ENCODE measurements around the gene GSTM3. TPM values are rescaled to one million over a fixed set of nuclear protein-coding genes. Genes with fewer than 3 reads are reported as not detected.
"Not testable (repeated sequence)": the region's sequence is repeated elsewhere in the genome, so short reads cannot be mapped to it uniquely, and the experiment has no call there.

GSTM3 gene
- total and polyA plus RNA-seq, 8 donors = 32.2 to 350 (median 113) TPM

DNA sequence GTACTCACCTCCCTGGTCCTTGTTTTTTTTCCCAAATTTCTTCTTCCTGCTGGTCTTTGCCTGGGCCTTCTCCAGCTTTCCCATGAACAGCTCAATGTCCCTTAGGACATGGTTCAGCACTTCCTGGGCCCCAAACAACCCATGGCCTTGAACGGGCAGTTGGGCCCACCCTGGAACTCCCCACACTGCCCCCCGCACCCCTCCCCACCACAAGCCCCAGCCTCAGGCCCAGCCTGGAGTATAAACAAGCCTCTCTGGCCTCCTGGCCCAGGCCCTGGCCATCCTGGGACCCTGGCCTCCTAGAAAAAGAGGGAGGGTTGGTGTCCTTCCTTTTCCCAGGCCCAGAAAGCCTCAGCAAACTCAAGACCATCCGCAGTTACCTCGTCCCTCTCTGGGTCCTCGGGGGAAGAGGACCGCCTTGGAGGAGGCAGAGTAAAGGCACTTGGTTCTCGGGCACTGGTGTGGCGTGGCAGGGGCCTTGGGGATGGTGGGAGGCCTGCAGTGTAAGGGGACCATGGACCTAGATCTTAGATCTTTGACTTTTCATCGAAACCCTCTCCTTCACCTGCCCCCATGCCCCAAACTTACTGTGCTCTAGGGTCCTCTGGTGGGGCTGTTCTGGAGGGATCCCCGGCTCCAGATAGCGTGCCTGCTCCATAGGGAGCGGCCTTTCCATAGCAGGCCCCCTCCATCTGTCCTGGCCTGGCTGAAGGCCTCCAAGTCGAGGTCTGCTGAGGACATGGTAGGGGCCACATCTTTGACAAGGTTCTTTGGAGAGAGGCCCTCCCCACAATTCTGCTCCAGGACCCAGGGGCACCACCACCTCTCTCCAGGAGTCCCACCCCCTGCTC lies 17.3 kb upstream of the GSTM3 start:
- Histone ChIP-seq H3K27ac (no peak overlapping the region), H3K4me3 (no peak overlapping the region), H3K36me3 (peaks cover 0 to 60% (median 13%) of the 10 kb centered on the region in 4 donors), H3K4me1 (peaks cover 8 to 21% (median 15%) of the 10 kb centered on the region in 4 donors), H3K27me3 (no peaks in the 10 kb centered on the region), H3K9me3 (no peaks in the 10 kb centered on the region)
- no peak for TF ChIP-seq POLR2A (IDR thresholded peaks at IDR 0.05)
- TF ChIP-seq CTCF (IDR thresholded peaks at IDR 0.05) = no peak
- TF ChIP-seq EP300 (IDR thresholded peaks at IDR 0.05) = no peak
- no peak for TF ChIP-seq POLR2AphosphoS5 (IDR thresholded peaks at IDR 0.05)
- no peak for DNase-seq
- intact Hi-C loops (cut with DNase I; ENCODE audit: low total_unique reads) = no loop called here
- WGBS, 5 donors = 88 to 96% (median 93%) methylated on average over 10 to 13 of the region's 13 CpGs

DNA sequence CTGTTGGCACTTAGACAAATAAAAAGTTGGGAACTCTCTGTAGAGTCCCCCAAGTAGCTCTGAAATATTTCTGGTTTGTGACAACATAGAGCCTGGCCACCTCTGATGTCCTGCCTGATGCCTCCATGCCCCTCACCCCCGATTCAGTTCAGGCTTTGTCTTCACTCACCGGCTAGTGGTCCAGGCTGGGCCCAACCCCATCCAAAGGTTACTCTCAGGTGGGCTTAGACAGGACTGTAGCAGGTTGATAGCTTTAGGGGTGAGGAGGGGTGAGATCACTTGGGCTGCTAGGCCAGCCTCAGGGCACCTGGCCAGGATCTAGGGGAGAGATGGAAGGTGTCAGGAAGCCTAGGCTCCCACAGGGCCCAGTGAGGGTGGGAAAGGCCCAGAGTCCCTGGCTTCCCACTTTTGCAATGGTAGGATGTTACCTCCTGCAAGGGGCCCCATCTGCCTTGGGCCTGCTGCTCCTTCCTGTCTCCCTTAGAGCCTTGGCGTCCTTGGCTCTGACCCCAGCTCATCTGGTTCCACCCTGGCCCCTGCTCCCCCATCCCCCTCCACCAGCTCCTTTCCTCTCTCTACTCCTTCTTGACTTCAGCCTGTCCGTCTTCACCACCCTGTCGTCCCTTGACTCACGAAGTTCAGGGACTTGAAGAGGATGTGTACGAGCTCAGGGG lies 16.1 kb upstream of the GSTM3 start:
- Histone ChIP-seq H3K36me3 (peaks cover 0 to 72% (median 19%) of the 10 kb centered on the region in 4 donors), H3K27me3 (no peaks in the 10 kb centered on the region), H3K4me3 (no peak overlapping the region), H3K9me3 (no peaks in the 10 kb centered on the region), H3K4me1 (peaks cover 0 to 15% (median 7%) of the 10 kb centered on the region in 4 donors), H3K27ac (no peak overlapping the region)
- intact Hi-C loops (cut with DNase I; ENCODE audit: low total_unique reads) = no loop called here
- DNase-seq = no peak
- 85 to 95% (median 90%) methylated on average over 7 of the region's 7 CpGs for WGBS, 5 donors
- TF ChIP-seq EP300 (IDR thresholded peaks at IDR 0.05) (no peak), POLR2A (IDR thresholded peaks at IDR 0.05) (no peak), CTCF (IDR thresholded peaks at IDR 0.05) (no peak), POLR2AphosphoS5 (IDR thresholded peaks at IDR 0.05) (no peak)

DNA sequence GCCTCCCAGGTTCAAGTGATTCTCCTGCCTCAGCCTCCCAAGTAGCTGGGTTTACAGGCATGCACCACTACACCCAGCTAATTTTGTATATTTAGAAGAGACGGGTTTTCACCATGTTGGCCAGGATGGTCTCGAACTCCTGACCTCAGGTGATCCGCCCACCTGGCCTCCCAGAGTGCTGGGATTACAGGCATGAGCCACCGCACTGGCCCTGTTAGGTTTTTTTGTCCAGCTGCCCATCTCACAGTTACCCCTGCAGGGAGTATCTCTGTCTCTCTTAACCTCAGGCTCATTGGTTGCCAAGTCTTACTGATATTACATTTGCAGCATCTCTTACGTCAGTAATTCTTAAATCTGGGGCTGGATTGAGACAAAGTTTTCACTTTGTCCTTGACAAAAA lies 15.5 kb upstream of the GSTM3 start:
- DNase-seq = peak in 1 of 2 donors; percentile 16
- H3K27me3 ChIP-seq = not testable (repeated sequence)
- peaks cover 0 to 78% (median 20%) of the 10 kb centered on the region in 4 donors for H3K36me3 ChIP-seq

GRCh38 chr1:109754738-109755137 lies 13.9 kb upstream of the GSTM3 start:
- WGBS, 5 donors = 75 to 93% (median 82%) methylated on average over 2 of the region's 2 CpGs
- Histone ChIP-seq H3K4me1 (no peaks in the 10 kb centered on the region), H3K4me3 (no peak overlapping the region), H3K36me3 (peaks cover 5 to 83% (median 26%) of the 10 kb centered on the region in 4 donors), H3K9me3 (no peaks in the 10 kb centered on the region), H3K27ac (no peak overlapping the region), H3K27me3 (peaks cover 0 to 5% (median 0%) of the 10 kb centered on the region in 3 donors)
- no peak for DNase-seq
- TF ChIP-seq POLR2AphosphoS5 (IDR thresholded peaks at IDR 0.05) (no peak), EP300 (IDR thresholded peaks at IDR 0.05) (no peak), CTCF (IDR thresholded peaks at IDR 0.05) (no peak), POLR2A (IDR thresholded peaks at IDR 0.05) (no peak)
- intact Hi-C loops (cut with DNase I; ENCODE audit: low total_unique reads) = loop anchor here (5.0 kb wide), 1 partner anchor 192 kb away; no protein-coding TSS in a partner anchor

More for the DNA sequence above, 15.5 kb upstream of the GSTM3 start:
- H3K4me1 ChIP-seq; H3K27ac ChIP-seq; H3K9me3 ChIP-seq; intact Hi-C loops (cut with DNase I; ENCODE audit: low total_unique reads); H3K4me3 ChIP-seq: not testable (repeated sequence)
- WGBS, 5 donors = 93 to 96% (median 94%) methylated on average over 5 of the region's 5 CpGs

All from stomach (tissue), 9 donors.